OCI-M2 (cell line): ENCODE measurements around the gene VASH1.

Source experiments
- DNase-seq: peaks from one replicate; lab custom pipeline; 2025; ENCODE audit not compliant: unreplicated experiment; lab: John Stamatoyannopoulos, UW

Gene VASH1

DNA sequence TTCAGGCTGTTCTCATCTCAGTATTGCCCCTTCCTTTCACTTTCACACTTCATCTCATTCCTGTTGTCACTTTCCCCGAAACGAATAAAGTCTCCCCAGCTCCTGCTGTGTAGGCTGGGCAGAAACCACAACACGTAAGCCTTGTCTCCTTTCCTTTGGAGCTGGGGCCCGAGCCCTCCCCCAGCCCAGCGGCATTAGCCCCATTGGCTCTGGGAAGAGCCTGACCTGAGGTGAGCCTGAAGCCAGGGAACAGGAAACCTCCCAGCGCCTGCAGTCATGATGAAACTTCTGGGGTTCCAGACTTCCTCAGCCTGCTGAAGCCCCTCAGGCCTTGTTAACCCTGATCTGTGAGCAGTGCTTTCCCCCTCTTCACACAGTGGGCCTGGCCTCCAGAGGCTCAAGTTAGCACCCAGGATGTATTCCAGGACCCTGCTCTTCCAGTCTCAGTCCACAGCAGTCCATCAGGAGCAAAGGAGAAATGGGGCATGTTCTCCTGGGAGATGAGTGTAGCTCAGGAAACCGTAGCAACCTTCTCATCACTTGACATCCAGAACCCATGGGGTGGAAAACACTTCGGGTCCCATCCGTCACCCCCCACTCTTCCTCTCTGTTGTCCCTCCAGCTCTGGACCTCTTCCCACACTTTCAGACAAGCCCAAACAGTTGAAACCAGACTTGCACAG is 21.8 kb downstream of the VASH1 start:
- DNase-seq, result no peak

DNA sequence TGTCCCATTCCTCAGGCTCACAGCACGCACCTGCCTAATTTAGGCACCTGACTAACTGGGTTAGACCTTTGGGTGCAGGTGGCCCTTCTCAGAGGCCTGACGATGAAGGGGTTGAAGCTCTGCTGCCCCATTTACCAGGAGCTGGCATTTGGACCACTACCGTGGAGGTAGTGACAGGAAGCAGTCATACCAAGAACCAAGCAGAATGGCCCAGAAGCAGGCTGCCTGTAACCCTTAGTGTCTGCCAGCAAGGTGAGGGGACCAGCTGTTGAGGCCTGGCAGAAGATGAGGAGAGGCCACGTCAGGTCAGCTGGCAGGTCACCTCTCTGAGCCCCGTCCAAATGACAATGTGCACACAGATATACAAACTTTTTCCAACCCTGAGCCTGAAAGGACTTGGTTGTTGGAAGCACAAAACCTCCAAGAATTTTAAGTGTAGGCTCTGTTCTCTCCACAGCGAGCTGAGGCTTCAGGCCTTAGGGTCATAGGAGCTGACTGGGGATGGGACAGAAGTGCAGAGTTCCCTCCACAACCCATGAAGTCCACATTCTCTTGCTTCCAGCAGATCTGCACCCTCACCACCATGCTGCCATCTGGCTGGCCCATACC is 23.1 kb downstream of the VASH1 start:
- DNase-seq, result no peak

DNA sequence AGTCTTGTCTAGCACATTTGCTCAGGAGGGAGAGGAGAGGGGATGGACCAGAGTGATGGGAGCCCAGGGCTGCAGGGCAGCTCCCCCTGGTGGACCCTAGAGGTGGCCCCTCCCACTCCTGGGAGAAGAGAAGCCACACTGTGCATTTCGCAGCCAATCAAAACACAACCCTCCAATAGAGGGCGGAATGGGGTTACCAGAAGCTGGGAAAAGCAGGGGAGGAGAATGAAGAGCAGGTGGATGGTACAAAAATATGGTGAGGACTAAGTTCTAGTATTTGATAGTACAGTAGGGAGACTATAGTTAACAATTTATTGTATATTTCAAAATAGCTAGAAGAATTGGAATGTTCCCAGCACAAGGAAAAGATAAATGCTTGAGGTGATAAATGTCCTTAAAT is 23.6 kb downstream of the VASH1 start:
- peak; percentile 59 for DNase-seq

DNA sequence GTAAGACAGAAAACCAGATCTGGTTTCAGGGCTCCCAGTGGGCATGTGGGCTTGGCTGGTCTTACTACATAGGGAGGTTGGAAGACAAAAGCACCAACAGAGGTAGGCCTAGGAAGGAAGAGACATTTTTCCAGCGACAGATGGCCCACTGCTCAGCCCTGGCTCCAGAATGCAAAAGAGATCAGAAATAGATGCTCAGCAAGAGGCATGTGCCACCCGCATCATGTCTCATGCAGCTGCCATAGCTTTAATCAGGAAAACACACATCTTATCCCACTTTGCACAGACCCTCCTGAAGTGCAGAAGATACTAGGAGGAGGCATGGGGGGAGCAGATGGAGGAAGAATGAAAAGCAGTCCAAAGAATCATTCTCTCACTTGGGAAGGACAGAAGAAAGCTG is 25.3 kb downstream of the VASH1 start:
- no peak for DNase-seq

DNA sequence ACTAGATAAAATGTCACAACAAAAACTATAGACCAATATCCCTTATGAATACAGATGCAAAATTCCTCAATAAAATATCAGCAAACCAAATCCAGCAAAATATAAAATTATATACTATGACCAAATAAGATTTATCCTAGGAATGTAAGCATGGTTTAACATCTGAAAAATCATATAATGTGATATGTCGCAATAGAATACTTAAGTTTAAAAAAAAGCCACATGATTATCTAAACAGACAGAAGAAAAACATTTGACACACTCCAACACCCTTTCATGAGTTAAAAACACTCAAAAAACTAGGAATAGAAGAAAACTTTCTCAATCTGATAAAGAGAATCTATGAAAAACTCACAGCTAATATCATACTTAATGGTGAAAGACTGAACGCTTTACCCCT is 31.2 kb downstream of the VASH1 start:
- no peak for DNase-seq

GRCh38 chr14:76793324-76793723 is 32.1 kb downstream of the VASH1 start:
- no peak for DNase-seq

DNA sequence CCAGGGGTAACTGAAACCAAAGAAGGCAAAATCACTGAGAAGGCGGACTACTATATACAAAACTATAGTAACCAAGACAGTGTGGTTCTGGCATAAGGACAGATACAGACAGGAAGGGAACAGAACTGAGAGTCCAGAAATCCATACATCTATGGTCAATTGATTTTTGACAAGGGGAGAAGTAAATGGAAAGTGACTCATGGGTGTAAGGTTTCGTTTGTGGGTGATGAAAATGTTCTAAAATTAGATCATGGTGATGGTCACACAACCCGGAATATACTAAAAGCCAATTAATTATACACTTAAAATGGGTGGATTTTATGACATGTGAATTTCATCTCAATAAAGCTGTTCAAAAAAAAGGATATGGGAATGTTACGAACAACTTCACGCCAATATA is 32.7 kb downstream of the VASH1 start:
- no peak for DNase-seq

- DNase-seq, result no peak
Measured at GRCh38 chr14:76806446-76806845, 45.2 kb downstream of the VASH1 start.

DNA sequence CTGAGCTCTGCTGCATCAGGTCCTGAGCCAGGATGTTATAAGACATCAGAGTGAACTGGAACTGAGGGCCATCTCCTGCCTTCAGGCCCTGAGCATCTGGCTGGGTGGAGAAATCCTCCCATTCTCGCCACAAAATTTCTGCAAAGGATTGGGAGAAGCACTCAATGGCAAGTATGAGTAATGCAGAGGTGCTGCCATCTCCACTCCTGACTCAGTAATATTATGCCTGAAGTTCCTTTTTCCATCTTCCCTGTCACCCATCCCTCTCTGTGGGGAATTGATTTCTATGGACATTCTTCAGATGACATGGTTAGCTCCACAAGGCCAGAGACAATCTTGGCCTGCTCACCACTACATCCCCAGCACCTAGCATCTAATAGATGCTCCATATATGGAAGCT is 46.7 kb downstream of the VASH1 start:
- DNase-seq, result no peak

- no peak for DNase-seq
Measured at GRCh38 chr14:76808990-76809389, 47.7 kb downstream of the VASH1 start.

GRCh38 chr14:76810525-76810924 is 49.3 kb downstream of the VASH1 start:
- no peak for DNase-seq

GRCh38 chr14:76810953-76811400 is 49.7 kb downstream of the VASH1 start:
- peak; percentile 27 for DNase-seq

DNA sequence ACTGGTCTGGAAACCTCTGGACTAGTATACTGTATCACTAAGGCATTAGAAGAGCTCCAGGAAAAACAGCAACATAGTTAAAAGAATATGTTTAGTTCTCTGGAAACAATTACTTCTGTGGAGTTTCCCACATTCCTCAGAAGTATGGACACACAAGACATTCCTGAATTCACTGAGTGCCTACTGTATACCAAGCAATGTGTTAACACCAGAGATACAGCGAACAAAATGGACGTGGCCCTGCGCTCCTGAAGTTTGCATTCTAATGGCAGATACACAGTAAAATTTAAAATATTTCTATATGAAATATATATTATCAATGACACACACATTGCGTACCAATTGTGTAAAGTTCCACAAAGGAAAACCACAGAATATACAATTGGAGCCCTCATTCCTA is 50.3 kb downstream of the VASH1 start:
- DNase-seq, result no peak

DNA sequence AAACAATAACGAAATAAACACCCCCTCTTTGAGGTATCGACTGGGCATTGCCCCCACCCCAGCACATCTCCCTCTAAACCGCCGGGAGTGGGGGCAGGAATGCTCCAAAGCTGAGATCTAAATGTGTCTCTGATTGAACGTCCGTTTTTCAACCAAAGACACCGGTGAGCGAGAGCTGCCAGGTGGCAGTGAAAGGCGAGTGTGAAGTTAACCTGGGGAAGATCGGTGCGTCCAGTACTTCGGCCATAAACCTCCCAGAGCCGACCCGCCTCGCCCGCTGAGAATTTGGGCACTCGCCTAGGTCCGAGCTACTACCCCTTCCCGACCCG is 50.8 kb downstream of the VASH1 start:
- no peak for DNase-seq

GRCh38 chr14:76812422-76813383 is 51.4 kb downstream of the VASH1 start, which contains the start of gene ANGEL1:
TSS of gene ANGEL1 (minus strand) at chr14:76812882. CDS start at chr14:76812827, 55 bp downstream.
- peak; percentile 77 for DNase-seq

DNA sequence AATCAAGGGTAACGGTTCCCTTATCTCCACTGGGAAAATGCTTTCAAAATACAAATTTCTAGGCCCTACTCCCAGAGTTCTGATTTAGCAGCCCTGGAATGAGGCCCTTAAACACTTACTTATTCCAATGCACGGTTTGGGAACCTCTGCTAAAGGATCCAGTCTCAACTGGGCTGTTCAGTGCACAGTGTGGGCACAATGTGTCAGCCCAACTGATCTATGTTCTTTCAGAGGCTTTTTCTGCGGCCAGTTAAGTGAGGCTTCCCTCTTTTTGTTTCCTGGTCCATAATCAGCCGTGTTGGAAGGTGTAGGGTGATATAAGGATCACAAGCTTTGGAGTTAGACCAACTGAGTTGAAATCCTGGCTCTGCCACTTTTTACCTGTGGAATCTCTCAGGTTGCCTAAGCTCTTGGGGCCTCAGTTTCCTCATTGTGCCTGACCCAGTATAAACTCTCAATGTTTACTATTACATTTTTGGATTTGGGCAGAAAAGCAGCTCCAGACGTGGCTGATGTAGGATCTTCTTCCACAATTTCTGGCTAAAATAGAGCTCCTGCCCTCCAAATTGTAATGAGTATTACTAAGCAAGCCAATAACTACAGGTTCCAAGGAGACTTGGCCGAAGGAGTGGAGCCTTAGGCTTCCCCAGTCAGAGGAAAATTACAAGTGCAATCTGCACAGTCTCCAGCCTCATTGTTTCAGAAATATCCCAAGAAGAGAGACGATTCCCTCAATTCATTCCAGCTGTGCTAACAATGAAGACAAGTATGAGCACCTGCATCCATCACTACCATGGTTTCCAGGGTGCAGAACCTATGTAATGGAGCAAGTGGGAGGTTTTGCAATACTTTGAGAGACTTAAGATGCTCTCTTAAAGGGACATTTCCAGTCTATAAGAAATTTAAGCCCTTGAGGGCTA is 53.7 kb downstream of the VASH1 start:
- no peak for DNase-seq

GRCh38 chr14:76820700-76821099 is 59.4 kb downstream of the VASH1 start:
- DNase-seq, result no peak

DNA sequence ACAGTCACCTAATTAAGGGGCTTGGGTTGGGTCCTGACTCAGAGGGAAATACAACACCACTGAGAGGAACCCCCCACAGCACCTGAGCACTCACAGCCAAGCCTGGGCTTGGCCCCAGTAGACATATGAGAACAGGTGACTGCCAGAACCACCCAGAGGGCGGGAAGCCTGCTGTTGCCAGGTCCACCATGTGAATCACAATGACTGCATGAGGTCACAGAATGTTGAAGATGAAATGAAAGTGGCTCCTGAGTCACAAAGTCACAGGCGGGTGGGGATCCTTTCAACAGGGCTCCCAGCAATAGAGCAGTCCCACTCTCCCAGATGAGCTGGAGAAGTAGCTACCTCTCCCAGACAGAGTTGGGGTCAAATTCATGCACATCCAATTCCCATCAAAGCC is 64.9 kb downstream of the VASH1 start, which contains the start of gene LRRC74A:
TSS of gene LRRC74A (plus strand) at position 287 of the 400 bp plus-strand sequence. CDS start 290 bp downstream, outside the sequence.
- DNase-seq, result no peak

- no peak for DNase-seq
Measured at GRCh38 chr14:76827696-76828296, 66.5 kb downstream of the VASH1 start.

DNA sequence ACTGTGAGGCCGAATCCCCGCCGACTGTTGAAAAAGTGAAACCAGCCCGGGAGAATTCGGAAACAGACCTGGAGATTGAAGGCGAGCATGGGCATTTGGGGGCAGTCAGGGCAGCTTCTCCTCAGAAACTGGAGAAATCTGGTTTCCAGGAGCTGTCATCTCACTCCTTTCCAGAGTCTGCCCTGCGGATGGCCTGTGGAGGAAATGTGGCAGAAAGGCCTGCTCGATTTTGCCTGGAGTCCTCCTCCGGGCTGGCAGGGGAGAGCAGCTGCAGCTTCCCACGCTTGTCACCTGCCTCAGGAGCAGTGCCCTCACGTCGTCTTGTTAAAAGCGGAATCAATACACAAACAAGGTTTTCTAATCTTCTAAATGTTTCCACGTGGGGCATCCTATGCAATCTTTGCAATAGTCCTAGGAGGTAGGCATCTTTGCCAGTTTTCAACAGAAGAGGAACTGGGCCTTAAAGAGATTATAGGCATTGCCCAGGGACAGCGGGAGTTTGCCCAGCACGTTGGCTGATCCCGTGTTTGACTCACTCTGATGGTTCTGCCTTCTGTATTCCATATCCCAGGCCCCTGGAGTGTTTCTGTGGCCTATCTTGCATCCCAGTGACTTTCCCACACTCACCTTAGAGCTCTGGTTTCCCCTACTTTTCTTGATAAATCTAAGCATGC is 67.2 kb downstream of the VASH1 start:
- no peak for DNase-seq
